Measurements from ENCODE around the gene SREBF1. TPM values are rescaled to one million over a fixed set of nuclear protein-coding genes. Genes with fewer than 3 reads are reported as not detected.
A peak's percentile ranks its signal among the peaks of the same experiment; 100 is the strongest.

The SREBF1 gene
- total and polyA plus RNA-seq, 2 of the 8 experiments (the other 6 are each of a cell fraction or from before 2014, with no cell fraction given) = 28.6 to 70.8 TPM

- WGBS, 2 experiments (ENCODE audit: extremely low coverage in 1 of 2, insufficient coverage in 1 of 2, insufficient read length in 1 of 2, insufficient replicate concordance in 2 of 2, low coverage in 1 of 2, low lambda C conversion rate in 2 of 2, missing lambda C conversion rate in 1 of 2) = 87% methylated on average over 6 of the region's 6 CpGs; no CpG with 5 or more reads in 1 of the 2 experiments
- Histone ChIP-seq H2AK5ac (ENCODE audit: low read depth, low read length) (peak overlapping the region; percentile 72; the same call in 1 of the 2 replicates), H3K27ac (ENCODE audit: low read depth, low read length) (no peak overlapping the region)
Observed at GRCh38 chr17:17844500-17844899, 7.7 kb upstream of the SREBF1 start.

More at GRCh38 chr17:17844500-17844899, 7.7 kb upstream of the SREBF1 start:
- H3K23me2 ChIP-seq (ENCODE audit: low read depth, low read length) = peaks cover 8% of the 10 kb centered on the region
- no peak overlapping the region for H3K23ac ChIP-seq (ENCODE audit: insufficient read length)
- no peak overlapping the region for H3K4ac ChIP-seq (replicated peaks; ENCODE audit: insufficient read length, low read depth, low read length)
- H4K5ac ChIP-seq (ENCODE audit: insufficient read length, low read depth, low read length) = no peak overlapping the region
- H4K91ac ChIP-seq (replicated peaks; ENCODE audit: insufficient read length, low read length) = no peak overlapping the region
- no peak for DNase-seq (ENCODE audit: low read depth in 1 of 2, low spot score in 2 of 2)
- peaks cover 0 to 1% of the 10 kb centered on the region in 2 experiments for H4K20me1 ChIP-seq (replicated peaks in 1 of 2; ENCODE audit: control insufficient read depth in 1 of 2, insufficient read depth in 2 of 2, low read length in 2 of 2)
- H2BK12ac ChIP-seq (ENCODE audit: low read depth, low read length) = peak overlapping the region; percentile 68; the same call in 1 of the 2 replicates
- no peak overlapping the region for H3K4me3 ChIP-seq (ENCODE audit: extremely low read depth in 1 of 4, insufficient read depth in 2 of 4, low read depth in 3 of 4, low read length in 4 of 4)
- no peaks in the 10 kb centered on the region for H3K36me3 ChIP-seq (ENCODE audit: control insufficient read depth in 2 of 4, insufficient read depth in 4 of 4, low read length in 3 of 4)
- ChIA-PET CTCF (ENCODE audit: partially characterized antibody) (interaction anchor here (0.8 to 2.9 kb wide), 8 partner anchors 9 to 66 kb away, joined by 3 to 13 read pairs (median 4); no protein-coding TSS in a partner anchor), POLR2A (ENCODE audit: partially characterized antibody) (interaction anchor here (1.0 to 8.8 kb wide), 5 partner anchors 8 to 39 kb away, joined by 3 to 122 read pairs (median 28); partner anchors contain the start of gene SREBF1)
- no peak overlapping the region for H3K14ac ChIP-seq (ENCODE audit: insufficient read length)
- H3K56ac ChIP-seq (replicated peaks; ENCODE audit: insufficient read length, low read depth, low read length) = no peak overlapping the region
- H2BK5ac ChIP-seq (ENCODE audit: low read depth, low read length) = 0 out of 2 replicates have a peak overlapping the region, but pooled peaks have one; percentile 24
- no peak overlapping the region for H2BK15ac ChIP-seq (ENCODE audit: low read length)
- no peaks in the 10 kb centered on the region for H3K9me3 ChIP-seq (ENCODE audit: insufficient read depth in 2 of 2, low read depth in 1 of 2, low read length in 1 of 2)
- H2BK120ac ChIP-seq (replicated peaks; ENCODE audit: low read depth, low read length) = no peak overlapping the region
- no peak overlapping the region for H2AFZ ChIP-seq (ENCODE audit: low read length)
- H3K9ac ChIP-seq (replicated peaks in 1 of 4; ENCODE audit: extremely low read depth in 1 of 4, low read depth in 3 of 4, low read length in 3 of 4) = no peak overlapping the region
- FAIRE-seq = no peak
- H3K79me1 ChIP-seq (ENCODE audit: low read depth, low read length) = no peaks in the 10 kb centered on the region
- H2BK20ac ChIP-seq (ENCODE audit: low read length) = 0 out of 2 replicates have a peak overlapping the region, but pooled peaks have one; percentile 15
- H3K79me2 ChIP-seq (ENCODE audit: control insufficient read depth in 1 of 2, insufficient read depth in 2 of 2, low read length in 2 of 2) = no peaks in the 10 kb centered on the region
- H4K8ac ChIP-seq (ENCODE audit: extremely low read depth, insufficient read depth, low read length) = no peak overlapping the region
- H3K18ac ChIP-seq (ENCODE audit: extremely low read depth, low read length) = no peak overlapping the region
- TF ChIP-seq SRF (IDR thresholded peaks at IDR 0.05; ENCODE audit: low read depth, low read length) = no peak
- TF ChIP-seq POLR2A (IDR thresholded peaks at IDR 0.05; ENCODE audit: control extremely low read depth in 1 of 2, low read depth in 2 of 2, low read length in 2 of 2) = no peak
- TF ChIP-seq CBX8 (IDR thresholded peaks at IDR 0.05; ENCODE audit: borderline replicate concordance, low read depth, low read length) = no peak
- no peak for TF ChIP-seq TAF7 (optimal IDR thresholded peaks at IDR 0.05; ENCODE audit: borderline replicate concordance, low read depth, low read length)
- TF ChIP-seq CTCF (IDR thresholded peaks at IDR 0.05; ENCODE audit: control extremely low read depth in 1 of 3, insufficient read depth in 1 of 3, low read depth in 1 of 3, low read length in 3 of 3) = peak in 1 of 3 experiments; percentile 7; a peak in 1 of 4 replicates
- TF ChIP-seq SIN3A (conservative IDR thresholded peaks at IDR 0.05 in 1 of 2, IDR thresholded peaks at IDR 0.05 in 1 of 2; ENCODE audit: low read depth in 1 of 2, low read length in 2 of 2) = no peak
- H3K27me3 ChIP-seq (replicated peaks in 1 of 4; ENCODE audit: control insufficient read depth in 3 of 4, extremely low read depth in 1 of 4, insufficient read depth in 3 of 4, low read length in 3 of 4) = no peaks in the 10 kb centered on the region; a peak in 1 of 7 replicates
- no peak overlapping the region for H3K4me2 ChIP-seq (ENCODE audit: insufficient read depth in 1 of 2, low read depth in 2 of 2, low read length in 2 of 2)
- peaks cover 5 to 36% (median 21%) of the 10 kb centered on the region in 4 experiments for H3K4me1 ChIP-seq (replicated peaks in 1 of 4; ENCODE audit: control insufficient read depth in 3 of 4, insufficient read depth in 4 of 4, low read length in 3 of 4)
